CD14-positive monocyte (primary cell): ENCODE results near the gene EPAS1. TPM values are rescaled to one million over a fixed set of nuclear protein-coding genes. Genes with fewer than 3 reads are reported as not detected.

ENCODE experiments used
- DNase-seq, 3 donors: peaks; one replicate each; pipeline ENCODE4 v3.0.0-alpha.2; 2011 to 2022
- H2AFZ ChIP-seq: 2 replicates; pipeline ENCODE4 v1.6.0; 2012; ENCODE audit warnings: mild to moderate bottlenecking, low read depth, low read length, inconsistent platforms; ENCODE audit not compliant: insufficient read depth, poor library complexity, severe bottlenecking
- H3K27ac ChIP-seq, 2 donors: 1 replicate in 1 of 2; 2 replicates in 1 of 2; pipeline ENCODE4 v1.5.1; 2012 to 2013; ENCODE audit warnings: low read length in 2 of 2, control low read depth in 1 of 2, inconsistent platforms in 1 of 2, low read depth in 1 of 2, mild to moderate bottlenecking in 1 of 2
- H3K27me3 ChIP-seq, 2 donors: one replicate each; pipeline versions ENCODE4 v1.6.0 to v1.6.1; 2011 to 2013; ENCODE audit warnings: low read length in 2 of 2; ENCODE audit not compliant: control insufficient read depth in 2 of 2, insufficient read depth in 2 of 2
- H3K36me3 ChIP-seq, 2 donors: replicated peaks in 1 of 2; 1 replicate in 1 of 2; 2 replicates in 1 of 2; pipeline versions ENCODE4 v1.5.1 to v1.6.1; 2012 to 2013; ENCODE audit warnings: low read length in 2 of 2, control low read depth in 1 of 2, inconsistent platforms in 1 of 2, mild to moderate bottlenecking in 1 of 2; ENCODE audit not compliant: insufficient read depth in 2 of 2, control insufficient read depth in 1 of 2
- H3K4me1 ChIP-seq, 2 donors: 1 replicate in 1 of 2; 2 replicates in 1 of 2; pipeline versions ENCODE4 v1.5.1 to v1.6.1; 2012 to 2013; ENCODE audit warnings: low read length in 2 of 2, control low read depth in 1 of 2, inconsistent platforms in 1 of 2, mild to moderate bottlenecking in 1 of 2, moderate library complexity in 1 of 2; ENCODE audit not compliant: insufficient read depth in 2 of 2, control insufficient read depth in 1 of 2
- H3K4me2 ChIP-seq: replicated peaks from 2 replicates; pipeline ENCODE3; 2012; ENCODE audit warnings: low read length, moderate library complexity, mild to moderate bottlenecking; ENCODE audit not compliant: poor library complexity, severe bottlenecking; ENCODE audit errors: extremely low read depth
- H3K4me3 ChIP-seq, 3 experiments: fragments of 200-600 bp in 1 of 3; sonication (generic) in 1 of 3; replicated peaks in 1 of 3; 1 replicate in 2 of 3; 2 replicates in 1 of 3; pipeline ENCODE4 v1.5.1; 2011 to 2013; ENCODE audit warnings: low read length in 3 of 3, mild to moderate bottlenecking in 3 of 3, control low read depth in 2 of 3, low read depth in 2 of 3, inconsistent platforms in 1 of 3, moderate library complexity in 1 of 3
- H3K79me2 ChIP-seq: 2 replicates; pipeline ENCODE4 v1.6.0; 2012; ENCODE audit warnings: mild to moderate bottlenecking, control low read depth, inconsistent platforms, low read length, moderate library complexity; ENCODE audit not compliant: insufficient read depth
- H3K9ac ChIP-seq: 2 replicates; pipeline ENCODE4 v1.6.0; 2017; ENCODE audit warnings: low read length, mild to moderate bottlenecking; ENCODE audit not compliant: insufficient read depth, poor library complexity, severe bottlenecking
- H3K9me3 ChIP-seq, 2 donors: replicated peaks in 1 of 2; 1 replicate in 1 of 2; 2 replicates in 1 of 2; pipeline versions ENCODE4 v1.5.1 to v1.6.1; 2012 to 2013; ENCODE audit warnings: low read length in 2 of 2, control low read depth in 1 of 2; ENCODE audit not compliant: control insufficient read depth in 1 of 2, insufficient read depth in 1 of 2
- H4K20me1 ChIP-seq: 2 replicates; pipeline ENCODE4 v1.6.0; 2012; ENCODE audit warnings: mild to moderate bottlenecking, low read length, control low read depth, moderate library complexity; ENCODE audit not compliant: insufficient read depth
- H3K27ac Mint-ChIP-seq, 7 donors: one replicate each; pipeline ENCODE4 v1.8.0; 2020; ENCODE audit warnings: mild to moderate bottlenecking in 7 of 7, mixed read lengths in 7 of 7, moderate library complexity in 6 of 7, inconsistent platforms in 2 of 7
- H3K27me3 Mint-ChIP-seq, 3 donors: one replicate each; pipeline ENCODE4 v1.8.0; 2021 to 2022; ENCODE audit warnings: low read depth in 3 of 3, mild to moderate bottlenecking in 3 of 3, mixed read lengths in 3 of 3, moderate library complexity in 3 of 3, inconsistent platforms in 1 of 3
- H3K36me3 Mint-ChIP-seq, 2 donors: one replicate each; pipeline ENCODE4 v1.8.0; 2020; ENCODE audit warnings: mixed read lengths in 2 of 2, inconsistent platforms in 1 of 2, mild to moderate bottlenecking in 1 of 2
- H3K4me1 Mint-ChIP-seq: one replicate; pipeline ENCODE4 v1.8.0; 2020; ENCODE audit warnings: mild to moderate bottlenecking, mixed read lengths
- H3K4me3 Mint-ChIP-seq, 2 donors: one replicate each; pipeline ENCODE4 v1.8.0; 2020; ENCODE audit warnings: mild to moderate bottlenecking in 2 of 2, mixed read lengths in 2 of 2, moderate library complexity in 1 of 2
- H3K9me3 Mint-ChIP-seq, 7 donors: one replicate each; pipeline ENCODE4 v1.8.0; 2020 to 2022; ENCODE audit warnings: mixed read lengths in 7 of 7, mild to moderate bottlenecking in 6 of 7, moderate library complexity in 6 of 7, inconsistent platforms in 2 of 7
- WGBS: methylation state at CpG from one replicate; pipeline ENCODE4 v1.1.5; 2013; ENCODE audit warnings: missing lambda C conversion rate; ENCODE audit not compliant: insufficient coverage; 5-methylcytosine and 5-hydroxymethylcytosine counted together
- intact Hi-C, 2 donors: fragments of 100-400 bp; cut with micrococcal nuclease; formaldehyde crosslinking; loops; one replicate each; pipeline versions ENCODE4 v1.15.0 to v1.15.1; 2023
- polyA plus RNA-seq, 3 donors: library from polyadenylated mRNA; depleted of rRNA in 1 of 3; unstranded in 2 of 3; stranded (reverse) in 1 of 3; fragments of 300-500 nt in 2 of 3; fragments of >200 nt in 1 of 3; fragmentation: Illumina TruSeq in 2 of 3; gene quantifications; 1 replicate in 2 of 3; 2 replicates in 1 of 3; pipeline ENCODE4 v1.2.3, GENCODE V29; 2012 to 2021
- TF ChIP-seq, protein P1 (sequence below): fragments of 200-600 bp; IDR thresholded peaks from one replicate; pipeline ENCODE4 v1.8.0; 2022; ENCODE audit warnings: antibody characterized with exemption, mild to moderate bottlenecking

The EPAS1 gene
- polyA plus RNA-seq, 3 donors: 0.11 to 1.0 (median 0.88) TPM

DNA sequence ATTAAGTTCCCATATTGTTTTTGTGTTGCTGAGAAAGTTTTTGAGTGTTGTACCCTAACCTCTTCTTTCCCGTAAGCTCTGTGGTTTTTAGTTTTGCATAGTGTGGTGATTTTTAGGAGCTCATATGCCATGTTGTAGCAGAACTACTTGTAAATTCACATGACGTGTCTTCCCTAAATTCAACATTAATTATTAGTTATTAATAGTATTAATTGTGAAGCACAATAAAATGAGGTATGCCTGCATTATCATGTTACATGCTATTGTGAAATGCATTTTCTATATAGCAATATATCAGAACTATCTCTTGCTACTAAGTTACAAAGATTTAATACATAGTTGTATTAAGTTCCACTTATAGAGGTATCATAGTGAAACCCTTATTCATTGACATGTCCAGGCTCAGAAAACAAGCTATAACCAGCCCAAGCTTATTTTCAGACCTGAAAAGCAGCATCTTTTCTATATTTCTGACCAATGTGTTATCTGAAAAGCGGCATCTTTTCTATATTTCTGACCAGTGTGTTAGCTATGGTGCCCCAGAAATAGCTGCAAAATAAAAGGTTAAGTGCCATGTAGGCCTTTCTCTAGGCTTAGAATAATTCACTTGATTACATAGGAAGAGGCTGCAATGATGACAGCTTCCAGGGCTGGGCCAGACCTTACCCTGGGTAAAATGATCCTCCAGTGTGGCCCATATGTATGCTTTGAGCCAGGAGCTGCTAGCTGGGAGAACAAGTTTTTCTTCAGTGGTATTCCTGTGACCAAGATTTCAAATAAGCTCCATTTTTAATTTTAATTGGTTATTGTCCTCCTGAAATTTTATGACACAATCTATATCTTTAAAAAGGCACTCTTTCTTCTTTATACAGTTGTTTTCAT, 21.6 kb downstream of the EPAS1 start:
- peaks cover 0 to 2% (median 0%) of the 10 kb centered on the region in 3 donors for H3K27me3 Mint-ChIP-seq
- no peak overlapping the region for H3K4me3 Mint-ChIP-seq
- Histone ChIP-seq H3K9me3 (no peaks in the 10 kb centered on the region), H3K4me2 (no peak overlapping the region), H3K4me1 (peaks cover 17 to 25% of the 10 kb centered on the region in 2 donors), H2AFZ (no peak overlapping the region), H3K9ac (no peak overlapping the region), H3K27me3 (no peaks in the 10 kb centered on the region), H4K20me1 (no peaks in the 10 kb centered on the region), H3K27ac (no peak overlapping the region), H3K4me3 (no peak overlapping the region), H3K79me2 (no peaks in the 10 kb centered on the region), H3K36me3 (no peaks in the 10 kb centered on the region)
- intact Hi-C loops: no loop called here
- H3K4me1 Mint-ChIP-seq: peaks cover 27% of the 10 kb centered on the region
- no peaks in the 10 kb centered on the region for H3K9me3 Mint-ChIP-seq
- TF ChIP-seq, protein P1, sequence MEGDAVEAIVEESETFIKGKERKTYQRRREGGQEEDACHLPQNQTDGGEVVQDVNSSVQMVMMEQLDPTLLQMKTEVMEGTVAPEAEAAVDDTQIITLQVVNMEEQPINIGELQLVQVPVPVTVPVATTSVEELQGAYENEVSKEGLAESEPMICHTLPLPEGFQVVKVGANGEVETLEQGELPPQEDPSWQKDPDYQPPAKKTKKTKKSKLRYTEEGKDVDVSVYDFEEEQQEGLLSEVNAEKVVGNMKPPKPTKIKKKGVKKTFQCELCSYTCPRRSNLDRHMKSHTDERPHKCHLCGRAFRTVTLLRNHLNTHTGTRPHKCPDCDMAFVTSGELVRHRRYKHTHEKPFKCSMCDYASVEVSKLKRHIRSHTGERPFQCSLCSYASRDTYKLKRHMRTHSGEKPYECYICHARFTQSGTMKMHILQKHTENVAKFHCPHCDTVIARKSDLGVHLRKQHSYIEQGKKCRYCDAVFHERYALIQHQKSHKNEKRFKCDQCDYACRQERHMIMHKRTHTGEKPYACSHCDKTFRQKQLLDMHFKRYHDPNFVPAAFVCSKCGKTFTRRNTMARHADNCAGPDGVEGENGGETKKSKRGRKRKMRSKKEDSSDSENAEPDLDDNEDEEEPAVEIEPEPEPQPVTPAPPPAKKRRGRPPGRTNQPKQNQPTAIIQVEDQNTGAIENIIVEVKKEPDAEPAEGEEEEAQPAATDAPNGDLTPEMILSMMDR: no peak
- no CpG with 5 or more reads among the region's 3 CpGs for WGBS
- no peak for DNase-seq
- no peaks in the 10 kb centered on the region for H3K36me3 Mint-ChIP-seq
- no peak overlapping the region for H3K27ac Mint-ChIP-seq

DNA sequence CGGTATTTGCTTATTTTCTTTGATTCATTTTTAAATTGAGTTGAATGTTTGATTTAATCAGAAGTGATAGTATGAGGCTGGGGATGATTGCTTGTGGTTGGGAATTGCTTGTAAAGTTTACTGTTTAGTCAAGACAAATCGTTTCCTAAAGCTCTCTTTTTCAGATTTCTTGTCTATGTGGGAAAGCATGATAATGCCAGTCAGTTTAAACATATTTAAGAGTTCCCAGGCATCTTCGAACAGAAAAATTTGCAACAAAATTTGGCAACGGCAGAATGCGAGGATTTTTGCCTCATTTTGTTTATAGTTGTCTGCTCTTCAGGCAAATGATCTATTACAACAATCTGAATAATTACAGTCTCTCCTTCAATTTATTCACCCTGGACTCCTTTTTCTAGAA, 22.5 kb downstream of the EPAS1 start:
- Histone ChIP-seq H3K4me1 (peaks cover 17 to 22% of the 10 kb centered on the region in 2 donors), H3K79me2 (no peaks in the 10 kb centered on the region), H3K9ac (no peak overlapping the region), H3K4me2 (no peak overlapping the region), H3K36me3 (no peaks in the 10 kb centered on the region), H3K27ac (no peak overlapping the region), H3K27me3 (no peaks in the 10 kb centered on the region), H3K9me3 (no peaks in the 10 kb centered on the region), H4K20me1 (no peaks in the 10 kb centered on the region), H2AFZ (no peak overlapping the region), H3K4me3 (no peak overlapping the region)
- no peak for DNase-seq
- 94% methylated on average over 2 of the region's 5 CpGs for WGBS
- peaks cover 25% of the 10 kb centered on the region for H3K4me1 Mint-ChIP-seq
- intact Hi-C loops: no loop called here
- no peak overlapping the region for H3K4me3 Mint-ChIP-seq
- H3K9me3 Mint-ChIP-seq: no peaks in the 10 kb centered on the region
- no peaks in the 10 kb centered on the region for H3K36me3 Mint-ChIP-seq
- TF ChIP-seq, protein P1: no peak
- H3K27me3 Mint-ChIP-seq: no peaks in the 10 kb centered on the region
- no peak overlapping the region for H3K27ac Mint-ChIP-seq
